Measurements from ENCODE around the gene AOAH.

AOAH gene

DNA sequence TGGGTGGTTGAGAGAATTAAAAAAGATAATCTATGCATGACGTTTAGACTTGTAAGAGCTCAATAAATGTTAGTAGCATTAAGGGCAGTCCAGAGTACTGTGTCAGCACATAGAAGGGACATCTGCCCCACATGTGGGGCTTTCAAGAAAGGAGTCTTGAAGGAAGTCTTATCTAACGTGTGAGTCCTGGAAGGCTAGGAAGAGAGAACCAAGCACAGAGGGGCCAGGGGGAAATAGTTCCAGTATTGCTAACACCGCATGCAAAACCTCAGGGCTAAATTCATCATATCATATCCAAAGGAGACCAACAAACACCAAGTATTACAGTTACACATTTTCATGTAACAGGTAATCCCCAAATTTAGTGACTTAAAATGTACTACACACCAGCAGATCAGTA lies 122.7 kb downstream of the AOAH start:
- H3K4me2 ChIP-seq (ENCODE audit: low read depth, low read length, poor library complexity, severe bottlenecking): peak overlapping the region; percentile 35
- no peak overlapping the region for H3K4me3 ChIP-seq (ENCODE audit: low read length, poor library complexity, severe bottlenecking)
- H3K9ac ChIP-seq (ENCODE audit: low read depth, low read length, poor library complexity, severe bottlenecking): peak overlapping the region; percentile 25
- TF ChIP-seq, protein P1, sequence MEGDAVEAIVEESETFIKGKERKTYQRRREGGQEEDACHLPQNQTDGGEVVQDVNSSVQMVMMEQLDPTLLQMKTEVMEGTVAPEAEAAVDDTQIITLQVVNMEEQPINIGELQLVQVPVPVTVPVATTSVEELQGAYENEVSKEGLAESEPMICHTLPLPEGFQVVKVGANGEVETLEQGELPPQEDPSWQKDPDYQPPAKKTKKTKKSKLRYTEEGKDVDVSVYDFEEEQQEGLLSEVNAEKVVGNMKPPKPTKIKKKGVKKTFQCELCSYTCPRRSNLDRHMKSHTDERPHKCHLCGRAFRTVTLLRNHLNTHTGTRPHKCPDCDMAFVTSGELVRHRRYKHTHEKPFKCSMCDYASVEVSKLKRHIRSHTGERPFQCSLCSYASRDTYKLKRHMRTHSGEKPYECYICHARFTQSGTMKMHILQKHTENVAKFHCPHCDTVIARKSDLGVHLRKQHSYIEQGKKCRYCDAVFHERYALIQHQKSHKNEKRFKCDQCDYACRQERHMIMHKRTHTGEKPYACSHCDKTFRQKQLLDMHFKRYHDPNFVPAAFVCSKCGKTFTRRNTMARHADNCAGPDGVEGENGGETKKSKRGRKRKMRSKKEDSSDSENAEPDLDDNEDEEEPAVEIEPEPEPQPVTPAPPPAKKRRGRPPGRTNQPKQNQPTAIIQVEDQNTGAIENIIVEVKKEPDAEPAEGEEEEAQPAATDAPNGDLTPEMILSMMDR (conservative IDR thresholded peaks at IDR 0.05; ENCODE audit: low read length): no peak
- no peak for TF ChIP-seq EZH2phosphoT487 (IDR thresholded peaks at IDR 0.05; ENCODE audit: borderline replicate concordance)
- no peak overlapping the region for H2AFZ ChIP-seq (ENCODE audit: low read length)
- no peaks in the 10 kb centered on the region for H3K27me3 ChIP-seq (ENCODE audit: insufficient read depth, low read length, poor library complexity, severe bottlenecking)
- no peaks in the 10 kb centered on the region for H3K9me2 ChIP-seq (replicated peaks; ENCODE audit: low read depth, low read length)
- no peaks in the 10 kb centered on the region for H4K20me1 ChIP-seq (ENCODE audit: insufficient read depth, low read length, poor library complexity, severe bottlenecking)
- H3K9me3 ChIP-seq (ENCODE audit: insufficient read depth, low read depth, low read length): no peaks in the 10 kb centered on the region
- H3F3A ChIP-seq (ENCODE audit: low read depth): no peaks in the 10 kb centered on the region
- no peaks in the 10 kb centered on the region for H3K36me3 ChIP-seq (ENCODE audit: insufficient read depth, low read length)
- peaks cover 27% of the 10 kb centered on the region for H3K4me1 ChIP-seq (ENCODE audit: insufficient read depth, low read length, poor library complexity, severe bottlenecking)
- H3K79me2 ChIP-seq (ENCODE audit: insufficient read depth, low read length): no peaks in the 10 kb centered on the region

DNA sequence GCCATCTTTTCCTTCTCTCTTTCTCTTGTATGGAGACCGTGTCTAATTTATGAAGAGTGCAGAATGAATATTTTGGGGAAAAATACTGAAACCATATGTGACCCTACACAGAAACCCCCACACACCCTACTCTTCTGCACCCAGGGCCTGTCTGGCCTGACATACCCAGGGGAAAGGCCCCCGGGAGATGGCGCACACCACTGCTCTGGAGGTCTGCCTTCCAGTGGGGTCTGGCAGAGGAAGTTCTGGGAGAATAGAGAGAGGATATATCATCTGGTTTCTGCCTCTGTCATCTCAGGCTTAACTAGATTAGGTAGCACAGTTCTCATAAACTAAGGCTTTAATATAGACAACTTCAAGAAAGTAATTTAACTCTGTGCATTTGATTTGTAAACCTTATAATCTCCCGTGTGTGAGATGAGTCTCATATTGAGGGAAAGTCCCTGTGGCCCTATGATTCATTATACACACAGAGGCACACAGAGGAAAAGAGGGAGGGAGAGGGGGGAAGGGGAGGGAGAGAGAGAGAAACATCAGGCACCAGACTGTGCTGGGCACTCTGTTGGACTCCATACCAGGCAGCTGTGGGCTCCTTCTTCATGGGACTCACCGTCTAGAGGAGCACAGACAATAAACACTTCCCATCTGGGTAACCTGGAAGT lies 123.3 kb downstream of the AOAH start:
- TF ChIP-seq, protein P1 (conservative IDR thresholded peaks at IDR 0.05; ENCODE audit: low read length): no peak
- TF ChIP-seq EZH2phosphoT487 (IDR thresholded peaks at IDR 0.05; ENCODE audit: borderline replicate concordance): no peak
- no peaks in the 10 kb centered on the region for H3K79me2 ChIP-seq (ENCODE audit: insufficient read depth, low read length)
- peaks cover 27% of the 10 kb centered on the region for H3K4me1 ChIP-seq (ENCODE audit: insufficient read depth, low read length, poor library complexity, severe bottlenecking)
- no peak overlapping the region for H2AFZ ChIP-seq (ENCODE audit: low read length)
- H3K9ac ChIP-seq (ENCODE audit: low read depth, low read length, poor library complexity, severe bottlenecking): peak overlapping the region; percentile 25
- H4K20me1 ChIP-seq (ENCODE audit: insufficient read depth, low read length, poor library complexity, severe bottlenecking): no peaks in the 10 kb centered on the region
- H3F3A ChIP-seq (ENCODE audit: low read depth): no peaks in the 10 kb centered on the region
- H3K9me3 ChIP-seq (ENCODE audit: insufficient read depth, low read depth, low read length): no peaks in the 10 kb centered on the region
- H3K4me2 ChIP-seq (ENCODE audit: low read depth, low read length, poor library complexity, severe bottlenecking): peak overlapping the region; percentile 35
- H3K27me3 ChIP-seq (ENCODE audit: insufficient read depth, low read length, poor library complexity, severe bottlenecking): no peaks in the 10 kb centered on the region
- H3K9me2 ChIP-seq (replicated peaks; ENCODE audit: low read depth, low read length): no peaks in the 10 kb centered on the region
- H3K4me3 ChIP-seq (ENCODE audit: low read length, poor library complexity, severe bottlenecking): no peak overlapping the region
- no peaks in the 10 kb centered on the region for H3K36me3 ChIP-seq (ENCODE audit: insufficient read depth, low read length)

DNA sequence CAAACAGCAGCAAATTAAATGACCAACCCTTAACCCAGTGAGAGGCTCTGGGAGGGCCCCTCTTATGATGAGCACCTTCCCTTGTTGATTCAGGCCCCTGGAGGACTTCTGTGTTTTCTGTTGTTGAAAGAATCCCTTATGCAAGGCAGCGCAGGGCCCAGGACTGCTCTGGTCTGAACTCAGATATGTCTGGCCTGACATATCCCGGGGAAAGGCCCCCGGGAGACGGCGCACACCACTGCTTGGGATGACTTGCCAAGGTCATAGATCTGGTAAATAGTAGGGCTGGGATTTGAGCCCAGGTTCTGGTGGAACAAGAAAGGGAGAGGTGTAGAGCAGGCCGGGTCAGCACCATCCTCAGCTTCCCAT lies 124.0 kb downstream of the AOAH start:
- Histone ChIP-seq H3K27me3 (ENCODE audit: insufficient read depth, low read length, poor library complexity, severe bottlenecking) (no peaks in the 10 kb centered on the region), H3K9me3 (ENCODE audit: insufficient read depth, low read depth, low read length) (no peaks in the 10 kb centered on the region), H4K20me1 (ENCODE audit: insufficient read depth, low read length, poor library complexity, severe bottlenecking) (no peaks in the 10 kb centered on the region), H3K36me3 (ENCODE audit: insufficient read depth, low read length) (no peaks in the 10 kb centered on the region), H3K4me3 (ENCODE audit: low read length, poor library complexity, severe bottlenecking) (no peak overlapping the region), H3K4me2 (ENCODE audit: low read depth, low read length, poor library complexity, severe bottlenecking) (no peak overlapping the region), H3K79me2 (ENCODE audit: insufficient read depth, low read length) (no peaks in the 10 kb centered on the region), H3K4me1 (ENCODE audit: insufficient read depth, low read length, poor library complexity, severe bottlenecking) (peaks cover 27% of the 10 kb centered on the region), H3K9me2 (replicated peaks; ENCODE audit: low read depth, low read length) (no peaks in the 10 kb centered on the region), H2AFZ (ENCODE audit: low read length) (no peak overlapping the region), H3K9ac (ENCODE audit: low read depth, low read length, poor library complexity, severe bottlenecking) (no peak overlapping the region), H3F3A (ENCODE audit: low read depth) (no peaks in the 10 kb centered on the region)
- TF ChIP-seq, protein P1 (conservative IDR thresholded peaks at IDR 0.05; ENCODE audit: low read length): no peak

Measured in Loucy (cell line).